Measurements from ENCODE around the gene EMID1. TPM values are rescaled to one million over a fixed set of nuclear protein-coding genes. Genes with fewer than 3 reads are reported as not detected.
A peak's percentile ranks its signal among the peaks of the same experiment; 100 is the strongest.

The EMID1 gene
- total RNA-seq, 2 experiments from 2014 or later, result not detected

DNA sequence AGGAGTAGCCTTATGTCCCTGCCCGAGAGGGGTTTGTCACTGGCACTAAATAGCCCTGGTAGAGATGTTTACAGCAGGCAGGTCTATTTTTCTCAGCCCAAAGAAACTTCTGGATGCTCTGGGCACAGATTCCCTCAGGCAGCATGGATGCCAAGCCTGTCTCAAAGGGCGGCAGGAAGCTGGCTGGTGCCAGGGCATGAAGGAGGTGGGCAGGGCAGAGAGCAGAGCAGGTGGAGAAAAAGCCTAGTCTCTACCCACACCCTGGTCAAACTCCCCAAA is 96.6 kb downstream of the EMID1 start:
- no peak overlapping the region for H3K4me3 Mint-ChIP-seq
- ChIA-PET CTCF (no interaction called here), POLR2A (no interaction called here)
- H3K27me3 ChIP-seq (ENCODE audit: control insufficient read depth in 1 of 2, insufficient read depth in 2 of 2, low read length in 2 of 2), result peaks cover 8 to 15% of the 10 kb centered on the region in 2 experiments
- H3K36me3 Mint-ChIP-seq (ENCODE audit: low read depth), result peaks cover 46% of the 10 kb centered on the region
- H3K4me3 ChIP-seq (ENCODE audit: low read length), result no peak overlapping the region
- intact Hi-C loops (cut with DNase I, micrococcal nuclease), result no loop called here
- ATAC-seq (ENCODE audit: poor library complexity) (no peak), DNase-seq (no peak)
- TF ChIP-seq, protein P1, sequence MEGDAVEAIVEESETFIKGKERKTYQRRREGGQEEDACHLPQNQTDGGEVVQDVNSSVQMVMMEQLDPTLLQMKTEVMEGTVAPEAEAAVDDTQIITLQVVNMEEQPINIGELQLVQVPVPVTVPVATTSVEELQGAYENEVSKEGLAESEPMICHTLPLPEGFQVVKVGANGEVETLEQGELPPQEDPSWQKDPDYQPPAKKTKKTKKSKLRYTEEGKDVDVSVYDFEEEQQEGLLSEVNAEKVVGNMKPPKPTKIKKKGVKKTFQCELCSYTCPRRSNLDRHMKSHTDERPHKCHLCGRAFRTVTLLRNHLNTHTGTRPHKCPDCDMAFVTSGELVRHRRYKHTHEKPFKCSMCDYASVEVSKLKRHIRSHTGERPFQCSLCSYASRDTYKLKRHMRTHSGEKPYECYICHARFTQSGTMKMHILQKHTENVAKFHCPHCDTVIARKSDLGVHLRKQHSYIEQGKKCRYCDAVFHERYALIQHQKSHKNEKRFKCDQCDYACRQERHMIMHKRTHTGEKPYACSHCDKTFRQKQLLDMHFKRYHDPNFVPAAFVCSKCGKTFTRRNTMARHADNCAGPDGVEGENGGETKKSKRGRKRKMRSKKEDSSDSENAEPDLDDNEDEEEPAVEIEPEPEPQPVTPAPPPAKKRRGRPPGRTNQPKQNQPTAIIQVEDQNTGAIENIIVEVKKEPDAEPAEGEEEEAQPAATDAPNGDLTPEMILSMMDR (IDR thresholded peaks at IDR 0.05), result no peak
- peaks cover 33% of the 10 kb centered on the region for H3K36me3 ChIP-seq (ENCODE audit: insufficient read depth, low read length)
- H3K9me3 ChIP-seq (ENCODE audit: control insufficient read depth in 1 of 2, insufficient read depth in 1 of 2, low read length in 2 of 2), result no peaks in the 10 kb centered on the region
- peaks cover 9% of the 10 kb centered on the region for H3K4me1 Mint-ChIP-seq (ENCODE audit: low read depth)
- peaks cover 16% of the 10 kb centered on the region for H3K27me3 Mint-ChIP-seq
- H3K27ac Mint-ChIP-seq, result no peak overlapping the region
- no peaks in the 10 kb centered on the region for H3K9me3 Mint-ChIP-seq
- H3K27ac ChIP-seq (ENCODE audit: low read depth in 1 of 2, low read length in 2 of 2), result no peak overlapping the region
- peaks cover 16% of the 10 kb centered on the region for H3K4me1 ChIP-seq (ENCODE audit: insufficient read depth, low read length)

DNA sequence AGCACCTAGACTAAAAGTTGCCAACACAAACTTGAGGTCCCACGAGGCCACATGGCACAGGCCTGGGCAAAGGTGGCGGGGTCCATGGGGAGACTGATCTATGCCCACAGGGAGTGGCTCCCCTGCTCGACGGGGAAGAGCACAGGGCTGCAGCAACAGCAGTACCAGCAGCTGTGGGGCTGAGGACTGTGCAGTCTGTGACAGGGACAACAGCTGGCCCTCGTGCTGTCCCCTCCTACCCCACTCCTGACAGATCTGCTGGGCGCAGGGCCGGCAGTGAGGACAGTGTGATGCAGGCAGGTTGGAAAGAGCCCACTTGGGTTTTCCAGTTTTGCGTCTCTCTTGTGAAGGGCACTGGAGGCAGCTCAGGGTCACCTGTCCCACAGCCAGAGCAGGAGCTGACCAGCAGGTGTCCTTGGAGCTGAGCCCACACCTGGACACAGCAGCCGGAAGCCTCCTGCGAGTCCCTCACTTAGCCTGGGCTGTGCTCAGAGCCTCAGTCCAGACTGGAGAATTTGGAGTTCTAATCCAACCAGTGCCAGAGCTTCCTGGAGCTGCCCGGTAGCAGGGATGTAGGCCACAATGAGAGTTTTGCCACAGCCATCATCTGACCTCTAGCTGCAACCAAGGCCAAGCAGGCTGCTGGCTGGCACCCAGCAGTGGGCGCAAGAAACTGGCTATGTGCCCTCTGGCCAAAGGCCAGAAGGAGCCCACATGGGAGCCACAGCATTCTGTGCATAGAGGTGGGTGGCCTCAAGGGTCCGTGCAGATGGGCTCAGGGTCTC is 97.2 kb downstream of the EMID1 start:
- peaks cover 8 to 15% of the 10 kb centered on the region in 2 experiments for H3K27me3 ChIP-seq (ENCODE audit: control insufficient read depth in 1 of 2, insufficient read depth in 2 of 2, low read length in 2 of 2)
- ATAC-seq (ENCODE audit: poor library complexity), result no peak
- H3K4me1 Mint-ChIP-seq (ENCODE audit: low read depth), result peaks cover 12% of the 10 kb centered on the region
- CTCF ChIA-PET, result no interaction called here
- no peak overlapping the region for H3K27ac Mint-ChIP-seq
- peaks cover 40% of the 10 kb centered on the region for H3K36me3 Mint-ChIP-seq (ENCODE audit: low read depth)
- no peaks in the 10 kb centered on the region for H3K9me3 Mint-ChIP-seq
- peaks cover 28% of the 10 kb centered on the region for H3K36me3 ChIP-seq (ENCODE audit: insufficient read depth, low read length)
- no peak overlapping the region for H3K4me3 Mint-ChIP-seq
- POLR2A ChIA-PET, result no interaction called here
- no peak for DNase-seq
- no peaks in the 10 kb centered on the region for H3K9me3 ChIP-seq (ENCODE audit: control insufficient read depth in 1 of 2, insufficient read depth in 1 of 2, low read length in 2 of 2)
- no peak overlapping the region for H3K4me3 ChIP-seq (ENCODE audit: low read length)
- H3K4me1 ChIP-seq (ENCODE audit: insufficient read depth, low read length), result peaks cover 21% of the 10 kb centered on the region
- H3K27ac ChIP-seq (ENCODE audit: low read depth in 1 of 2, low read length in 2 of 2), result no peak overlapping the region
- TF ChIP-seq, protein P1 (IDR thresholded peaks at IDR 0.05), result no peak
- H3K27me3 Mint-ChIP-seq, result peaks cover 16% of the 10 kb centered on the region
- intact Hi-C loops (cut with DNase I, micrococcal nuclease), result no loop called here

DNA sequence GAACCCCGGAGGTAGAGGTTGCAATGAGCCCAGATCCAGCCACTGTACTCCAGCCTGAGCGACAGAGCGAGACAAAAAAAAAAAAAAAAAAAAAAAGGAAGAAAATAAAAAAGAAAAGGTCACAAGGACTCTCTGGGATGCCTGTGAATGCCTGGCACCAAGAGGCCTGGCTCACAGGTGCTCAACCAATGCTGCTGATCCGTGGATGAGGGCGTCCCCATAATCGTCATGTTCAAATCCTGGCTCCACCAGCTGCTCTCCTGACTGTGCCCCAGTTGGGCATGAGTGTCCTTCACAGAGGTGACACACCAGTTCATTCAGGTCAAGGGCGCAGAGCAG is 100.1 kb downstream of the EMID1 start:
- Mint-ChIP-seq H3K9me3 (no peaks in the 10 kb centered on the region), H3K27ac (no peak overlapping the region), H3K4me1 (ENCODE audit: low read depth) (peaks cover 12% of the 10 kb centered on the region), H3K27me3 (peaks cover 16% of the 10 kb centered on the region), H3K36me3 (ENCODE audit: low read depth) (peaks cover 11% of the 10 kb centered on the region), H3K4me3 (peak overlapping the region; percentile 85)
- TF ChIP-seq, protein P1 (IDR thresholded peaks at IDR 0.05), result no peak
- POLR2A ChIA-PET, result interaction anchor here (2.3 kb wide), 1 partner anchor 37 kb away, joined by 7 read pairs; the partner anchor contains the start of gene EWSR1
- H3K36me3 ChIP-seq (ENCODE audit: insufficient read depth, low read length), result no peaks in the 10 kb centered on the region
- no peak for DNase-seq
- H3K27ac ChIP-seq (ENCODE audit: low read depth in 1 of 2, low read length in 2 of 2), result no peak overlapping the region
- H3K4me3 ChIP-seq (ENCODE audit: low read length), result peak overlapping the region; percentile 65
- intact Hi-C loops (cut with DNase I, micrococcal nuclease), result loop anchor here in 1 of 2 experiments (2.0 kb wide), 1 partner anchor 83 kb away; the partner anchor contains the start of gene AP1B1
- H3K9me3 ChIP-seq (ENCODE audit: control insufficient read depth in 1 of 2, insufficient read depth in 1 of 2, low read length in 2 of 2), result peaks cover 0 to 4% of the 10 kb centered on the region in 2 experiments
- CTCF ChIA-PET, result no interaction called here
- peaks cover 45% of the 10 kb centered on the region for H3K4me1 ChIP-seq (ENCODE audit: insufficient read depth, low read length)
- H3K27me3 ChIP-seq (ENCODE audit: control insufficient read depth in 1 of 2, insufficient read depth in 2 of 2, low read length in 2 of 2), result peaks cover 8 to 15% of the 10 kb centered on the region in 2 experiments
- ATAC-seq (ENCODE audit: poor library complexity), result no peak

All from CD4-positive, alpha-beta T cell (primary cell).